Cardiac muscle cell (in vitro differentiated cells and primary cell): Measurements from ENCODE around the gene RAP1GAP. TPM values are rescaled to one million over a fixed set of nuclear protein-coding genes. Genes with fewer than 3 reads are reported as not detected.
A peak's percentile ranks its signal among the peaks of the same experiment; 100 is the strongest.

Experiments used
- DNase-seq, 2 donors: peaks; one replicate each; pipeline versions ENCODE4 v3.0.0 to v3.0.0-alpha.2; 2010 to 2017; ENCODE audit warnings: low read depth in 1 of 2, low spot score in 1 of 2
- H3K27ac ChIP-seq: fragments of 200-600 bp; sonication (generic); 2 replicates; pipeline ENCODE4 v1.5.1; 2016
- H3K27me3 ChIP-seq: fragments of 200-600 bp; sonication (generic); 2 replicates; pipeline ENCODE4 v1.6.0; 2016; ENCODE audit warnings: control low read depth
- H3K36me3 ChIP-seq: fragments of 200-600 bp; sonication (generic); 2 replicates; pipeline ENCODE4 v1.5.1; 2016; ENCODE audit warnings: control low read depth
- H3K4me1 ChIP-seq: fragments of 200-600 bp; sonication (generic); 2 replicates; pipeline ENCODE4 v1.8.1; 2017; ENCODE audit warnings: low read depth, mild to moderate bottlenecking, mixed run types
- H3K4me3 ChIP-seq: fragments of 200-600 bp; sonication (generic); 2 replicates; pipeline ENCODE4 v1.5.1; 2016; ENCODE audit warnings: mild to moderate bottlenecking
- H3K9me3 ChIP-seq: fragments of 200-600 bp; sonication (generic); 2 replicates; pipeline ENCODE4 v1.5.1; 2017; ENCODE audit warnings: low read depth, mild to moderate bottlenecking, control low read depth
- CTCF ChIP-seq: IDR thresholded peaks from 2 replicates; pipeline ENCODE4 v1.5.1; 2012; ENCODE audit warnings: low read depth, mild to moderate bottlenecking, low read length
- polyA plus RNA-seq: library from polyadenylated mRNA; unstranded; fragments of >200 nt; fragmentation: Nextera tagmentation; extraction: Ambion mirVana; gene quantifications from 2 replicates; pipeline ENCODE4 v1.2.1, GENCODE V29; 2016
- total RNA-seq: library from RNA; depleted of rRNA; stranded (reverse); fragments of >200 nt; gene quantifications from 2 replicates; pipeline ENCODE4 v1.2.3, GENCODE V29; 2016

Gene RAP1GAP
- total and polyA plus RNA-seq, 2 experiments from 2014 or later, result 5.8 to 7.4 TPM

GRCh38 chr1:21624571-21625389 lies 44.4 kb downstream of the RAP1GAP start:
- no peak for TF ChIP-seq CTCF
- no peaks in the 10 kb centered on the region for H3K9me3 ChIP-seq
- no peaks in the 10 kb centered on the region for H3K36me3 ChIP-seq
- no peaks in the 10 kb centered on the region for H3K4me1 ChIP-seq
- H3K27ac ChIP-seq, result no peak overlapping the region
- DNase-seq, result peak in 1 of 2 donors; percentile 17
- H3K4me3 ChIP-seq, result no peak overlapping the region
- H3K27me3 ChIP-seq, result no peaks in the 10 kb centered on the region

DNA sequence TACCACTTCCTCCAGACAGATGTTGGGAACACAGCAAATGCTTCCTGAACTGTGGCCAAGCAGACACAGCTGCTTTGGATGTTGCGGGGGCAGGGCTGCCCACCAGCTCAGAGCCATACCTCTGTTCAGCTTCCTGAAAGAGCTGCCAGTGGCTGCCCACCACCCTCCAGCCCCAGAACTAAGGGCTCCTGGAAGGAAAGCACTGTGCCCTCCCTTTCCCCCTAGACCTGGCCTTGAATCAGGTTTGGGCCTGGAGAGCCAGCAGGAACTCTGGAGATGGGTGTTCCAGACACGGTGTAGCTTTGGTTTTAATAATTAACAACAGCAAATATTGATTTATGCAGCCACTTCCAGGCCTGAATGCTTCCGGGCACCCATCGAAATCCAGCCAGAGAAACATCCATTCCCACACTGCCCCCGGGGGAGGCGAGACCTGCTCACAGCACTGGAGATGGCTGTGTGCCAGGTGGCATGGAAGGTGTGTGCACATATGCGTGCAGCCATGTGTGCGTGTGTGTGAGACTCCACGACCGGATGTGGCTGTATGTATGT lies 45.7 kb downstream of the RAP1GAP start:
- DNase-seq, result no peak
- no peaks in the 10 kb centered on the region for H3K9me3 ChIP-seq
- H3K27me3 ChIP-seq, result no peaks in the 10 kb centered on the region
- TF ChIP-seq CTCF, result no peak
- H3K36me3 ChIP-seq, result no peaks in the 10 kb centered on the region
- H3K27ac ChIP-seq, result no peak overlapping the region
- no peak overlapping the region for H3K4me3 ChIP-seq
- H3K4me1 ChIP-seq, result peaks cover 10% of the 10 kb centered on the region

GRCh38 chr1:21622466-21623315 lies 46.5 kb downstream of the RAP1GAP start:
- peak; percentile 20 to 86 for DNase-seq
- no peaks in the 10 kb centered on the region for H3K36me3 ChIP-seq
- peaks cover 10% of the 10 kb centered on the region for H3K4me1 ChIP-seq
- H3K9me3 ChIP-seq, result no peaks in the 10 kb centered on the region
- H3K27ac ChIP-seq, result no peak overlapping the region
- H3K27me3 ChIP-seq, result no peaks in the 10 kb centered on the region
- no peak for TF ChIP-seq CTCF
- peak overlapping the region; percentile 26 for H3K4me3 ChIP-seq

GRCh38 chr1:21621761-21622436 lies 47.3 kb downstream of the RAP1GAP start:
- no peak for DNase-seq
- H3K27ac ChIP-seq, result no peak overlapping the region
- no peaks in the 10 kb centered on the region for H3K9me3 ChIP-seq
- H3K4me1 ChIP-seq, result peaks cover 10% of the 10 kb centered on the region
- peak overlapping the region; percentile 33 for H3K4me3 ChIP-seq
- H3K27me3 ChIP-seq, result no peaks in the 10 kb centered on the region
- TF ChIP-seq CTCF, result no peak
- H3K36me3 ChIP-seq, result no peaks in the 10 kb centered on the region

DNA sequence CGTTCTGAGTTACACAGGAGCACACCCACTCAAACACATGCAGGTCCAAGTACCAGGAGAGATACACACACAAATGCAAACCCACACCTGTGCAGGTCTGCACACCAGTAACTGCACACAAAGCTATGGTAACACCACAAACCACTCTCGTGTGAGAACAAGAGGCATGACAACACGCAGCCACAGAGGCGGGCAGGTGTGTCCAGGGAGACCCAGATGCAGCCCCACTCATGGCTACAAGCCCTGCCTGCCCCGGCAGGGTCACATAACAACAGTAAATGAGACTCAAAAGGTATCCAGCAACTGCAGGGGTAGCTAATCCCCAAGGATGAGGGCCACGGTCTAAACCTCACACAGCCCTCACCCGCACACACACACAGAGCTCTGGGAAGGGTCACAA lies 48.1 kb downstream of the RAP1GAP start:
- Histone ChIP-seq H3K9me3 (no peaks in the 10 kb centered on the region), H3K4me1 (peaks cover 10% of the 10 kb centered on the region), H3K36me3 (no peaks in the 10 kb centered on the region), H3K4me3 (no peak overlapping the region), H3K27me3 (no peaks in the 10 kb centered on the region), H3K27ac (no peak overlapping the region)
- TF ChIP-seq CTCF, result no peak
- no peak for DNase-seq
